Activated CD8-positive, alpha-beta memory T cell treated with anti-CD3 and anti-CD28 coated beads, Interleukin-2, amount 50 U/mL, for 1 hour (primary cell): Measurements from ENCODE around the gene RORC.
"Not testable (repeated sequence)": the region's sequence is repeated elsewhere in the genome, so short reads cannot be mapped to it uniquely, and the experiment has no call there.

Experiments
- DNase-seq: peaks from one replicate; pipeline ENCODE4 v3.0.0-alpha.2; 2020; ENCODE audit errors: extremely low read depth

Gene RORC

DNA sequence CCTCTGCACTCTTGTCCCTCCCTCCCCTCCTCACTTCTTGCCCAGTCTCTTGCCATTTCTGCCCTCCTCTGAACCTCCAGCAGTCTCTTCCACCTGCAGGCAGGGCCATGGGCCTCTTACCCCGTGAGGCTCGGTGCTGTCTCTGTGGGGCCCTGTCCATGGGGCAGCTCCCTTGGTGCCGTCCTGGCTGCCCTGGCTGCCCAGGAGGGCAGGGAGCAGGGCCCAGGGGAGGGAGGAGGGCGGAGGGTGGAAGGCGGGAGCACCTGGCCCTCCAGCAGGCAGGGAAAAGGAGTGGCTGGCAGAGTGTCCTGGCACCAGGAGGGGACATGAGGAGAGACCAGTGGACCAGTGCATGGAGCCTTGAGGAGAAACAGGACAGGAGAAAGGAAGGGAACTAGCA, at the start of gene RORC:
Gene RORC (minus strand): TSS at position 198 of the 400 bp plus-strand sequence. CDS start 38 bp downstream, at position 160.
- no peak for DNase-seq

DNA sequence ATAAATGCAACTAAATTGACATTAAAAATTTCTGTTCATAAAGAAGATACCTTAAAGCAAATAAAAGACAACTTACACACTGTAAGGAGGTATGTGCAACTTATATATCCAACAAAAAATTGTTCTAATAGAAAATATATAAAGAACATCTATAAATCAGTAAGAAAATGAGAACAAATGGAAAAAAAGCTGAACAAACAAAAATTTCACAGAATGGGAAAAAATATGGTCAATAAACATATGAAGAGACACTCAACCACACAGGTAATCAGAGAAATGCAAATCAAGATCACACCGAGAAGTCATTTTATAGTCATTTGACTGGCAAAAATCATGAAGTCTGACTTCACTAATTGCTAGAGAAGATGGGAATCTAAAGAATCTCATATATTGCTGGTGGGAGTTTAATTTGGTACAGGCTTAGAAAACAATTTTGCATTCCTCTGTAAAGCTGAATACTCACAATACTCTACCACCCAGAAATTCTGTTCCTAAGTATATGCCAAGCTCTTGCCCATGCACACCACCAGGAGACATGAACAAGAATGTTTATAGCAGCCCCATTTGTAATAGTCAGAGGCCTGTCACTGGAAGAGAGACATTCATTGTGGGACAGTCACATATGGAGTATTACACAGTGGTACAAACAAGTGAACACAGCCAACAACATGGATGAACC, 44.0 kb upstream of the RORC start:
- DNase-seq: no peak

DNA sequence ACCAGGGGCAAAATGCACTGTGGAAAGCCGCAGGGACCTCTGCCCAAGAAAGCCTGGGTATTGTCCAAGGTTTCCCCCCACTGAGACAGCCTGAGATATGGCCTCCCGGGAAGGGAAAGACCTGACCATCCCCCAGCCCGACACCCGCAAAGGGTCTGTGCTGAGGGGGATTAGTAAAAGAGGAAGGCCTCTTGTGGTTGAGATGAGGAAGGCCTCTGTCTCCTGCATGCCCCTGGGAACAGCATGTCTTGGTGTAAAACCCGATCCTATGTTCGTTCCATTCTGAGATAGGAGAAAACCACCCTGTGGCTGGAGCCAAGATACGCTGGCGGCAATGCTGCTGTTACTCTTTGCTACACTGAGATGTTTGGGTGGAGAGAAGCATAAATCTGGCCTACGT, 41.2 kb upstream of the RORC start:
- DNase-seq: not testable (repeated sequence)

DNA sequence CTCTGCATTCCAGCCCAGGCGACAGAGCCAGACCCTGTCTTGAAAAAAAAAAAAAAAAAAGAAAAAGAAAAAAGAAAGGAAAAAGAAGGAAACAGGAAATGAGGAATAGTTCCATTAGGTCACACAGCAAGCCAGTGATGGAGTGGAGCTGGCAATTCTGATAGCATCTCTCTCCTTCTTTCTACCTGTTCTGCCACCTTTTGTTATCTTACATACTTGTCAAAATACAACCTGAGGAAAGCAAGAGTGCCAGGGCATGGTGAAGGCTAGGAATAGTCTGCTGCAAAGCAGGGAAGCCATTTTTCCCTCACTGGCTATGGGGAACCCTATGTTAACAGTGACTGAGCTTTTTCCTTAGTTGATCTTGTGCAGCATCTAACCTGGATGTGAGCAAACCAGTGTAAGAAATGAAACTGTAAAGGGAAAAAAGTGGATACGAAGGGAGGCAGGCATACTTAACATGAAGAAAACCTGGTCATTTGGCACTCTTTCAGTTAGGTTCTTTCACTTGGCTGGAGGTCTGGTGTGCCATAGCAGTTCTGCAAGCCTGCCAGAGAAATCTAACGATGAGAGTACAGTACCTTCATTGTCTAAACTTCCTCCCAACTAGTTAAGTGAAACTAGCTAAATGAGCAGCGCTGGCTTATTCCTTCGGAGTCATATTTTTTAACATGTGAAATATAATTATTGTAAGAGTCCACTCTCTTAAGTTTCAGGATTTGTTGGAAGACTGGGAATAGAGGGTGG, 39.9 kb upstream of the RORC start:
- DNase-seq: no peak

DNA sequence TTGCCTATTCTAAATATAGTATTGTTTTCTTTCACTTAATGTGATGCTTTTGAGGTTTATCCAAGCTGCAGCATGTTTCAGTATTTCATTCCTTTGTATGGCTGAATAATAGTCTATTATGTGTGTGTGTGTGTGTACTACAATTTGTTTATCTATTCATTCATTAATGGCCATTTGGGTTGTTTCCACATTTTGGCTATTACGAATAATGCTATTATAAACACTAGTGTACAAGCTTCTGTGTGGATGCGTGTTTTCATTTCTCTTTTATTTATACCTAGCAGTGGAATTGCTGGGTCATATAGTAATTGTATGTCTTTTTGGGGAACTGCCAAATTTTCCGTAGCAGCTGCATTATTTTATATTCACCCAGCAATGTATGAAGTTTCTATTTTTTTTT, 36.9 kb upstream of the RORC start:
- no peak for DNase-seq

DNA sequence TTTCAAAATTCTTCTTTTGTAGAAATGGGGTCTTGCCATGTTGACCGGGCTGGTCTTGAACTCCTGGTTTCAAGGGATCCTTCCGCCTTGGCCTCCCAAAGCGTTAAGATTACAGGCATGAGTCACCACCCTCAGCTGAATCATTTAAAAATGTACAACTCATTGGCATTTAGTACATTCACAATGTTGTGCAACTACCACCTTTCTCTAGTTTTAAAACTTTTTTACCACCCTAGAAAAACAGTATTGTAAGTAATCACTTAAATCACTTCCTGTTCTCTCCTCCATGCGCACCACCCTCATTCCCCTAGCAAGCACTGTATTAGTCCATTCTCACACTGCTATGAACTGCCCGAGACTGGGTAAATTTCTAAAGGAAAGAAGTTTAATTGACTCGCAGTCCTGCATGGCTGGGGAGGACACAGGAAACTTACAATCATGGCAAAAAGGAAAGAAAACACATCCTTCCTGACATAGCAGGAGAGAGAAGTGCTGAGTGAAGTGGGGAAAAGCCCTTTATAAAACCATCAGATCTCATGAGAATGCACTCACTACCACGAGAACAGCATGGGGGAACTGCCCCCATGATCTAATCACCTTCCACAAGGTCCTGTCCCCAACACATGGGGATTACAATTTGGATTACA, 36.3 kb upstream of the RORC start:
- no peak for DNase-seq

DNA sequence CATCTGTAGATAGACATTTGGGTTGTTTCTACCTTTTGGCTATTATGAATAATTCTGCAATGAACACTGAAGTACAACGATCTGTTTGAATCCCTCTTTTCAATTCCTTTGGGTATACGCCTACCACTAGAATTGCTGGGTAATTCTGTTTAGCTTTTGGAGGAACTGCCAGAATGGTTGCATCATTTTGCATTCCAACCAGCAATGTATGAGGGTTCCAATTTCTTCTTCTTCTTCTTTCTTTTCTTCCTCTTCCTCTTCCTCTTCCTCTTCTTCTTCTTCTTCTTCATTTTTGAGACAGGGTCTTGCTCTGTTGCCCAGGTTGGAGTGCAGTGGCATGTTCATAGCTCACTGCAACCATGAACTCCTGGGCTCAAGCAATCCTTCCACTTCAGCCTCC, 35.7 kb upstream of the RORC start:
- DNase-seq: no peak

DNA sequence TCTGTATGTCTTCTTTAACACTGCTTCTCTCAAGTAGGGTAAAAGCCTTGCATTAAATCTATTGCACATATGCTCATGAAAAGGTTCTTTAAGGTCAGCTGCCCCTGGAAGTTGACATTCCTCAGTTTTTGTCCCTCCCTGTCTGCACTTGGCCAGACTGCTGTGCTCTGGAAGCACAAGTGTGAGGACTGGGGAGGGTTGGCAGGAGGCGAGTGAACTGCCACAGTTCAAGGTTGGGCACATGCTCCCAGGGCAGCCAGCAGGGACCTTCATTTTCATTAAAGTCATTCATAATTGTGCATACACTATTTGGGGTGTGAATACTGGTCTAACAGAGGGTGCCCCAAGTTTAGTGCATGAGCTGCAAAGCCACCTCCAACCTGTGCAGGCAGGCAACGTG, 32.8 kb upstream of the RORC start:
- no peak for DNase-seq

DNA sequence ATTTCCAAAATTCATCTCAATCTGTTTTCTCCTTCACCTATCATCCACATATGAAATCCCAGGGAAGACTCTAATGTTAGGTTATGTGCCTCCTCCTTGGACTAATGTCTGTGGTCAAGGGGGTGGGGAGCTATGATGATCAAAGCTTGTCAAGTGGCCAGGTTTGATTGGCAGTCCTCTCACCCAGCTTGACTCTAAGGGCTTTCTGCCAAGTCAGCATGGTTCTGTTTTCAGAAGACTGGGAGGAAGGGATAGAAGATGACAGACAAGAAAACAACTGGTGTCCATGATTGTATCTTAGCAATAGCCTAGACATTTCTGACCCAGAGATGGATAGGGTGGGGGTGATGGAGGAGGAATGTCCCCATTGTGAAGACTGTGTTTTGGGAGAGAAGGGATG, 31.0 kb upstream of the RORC start:
- no peak for DNase-seq

DNA sequence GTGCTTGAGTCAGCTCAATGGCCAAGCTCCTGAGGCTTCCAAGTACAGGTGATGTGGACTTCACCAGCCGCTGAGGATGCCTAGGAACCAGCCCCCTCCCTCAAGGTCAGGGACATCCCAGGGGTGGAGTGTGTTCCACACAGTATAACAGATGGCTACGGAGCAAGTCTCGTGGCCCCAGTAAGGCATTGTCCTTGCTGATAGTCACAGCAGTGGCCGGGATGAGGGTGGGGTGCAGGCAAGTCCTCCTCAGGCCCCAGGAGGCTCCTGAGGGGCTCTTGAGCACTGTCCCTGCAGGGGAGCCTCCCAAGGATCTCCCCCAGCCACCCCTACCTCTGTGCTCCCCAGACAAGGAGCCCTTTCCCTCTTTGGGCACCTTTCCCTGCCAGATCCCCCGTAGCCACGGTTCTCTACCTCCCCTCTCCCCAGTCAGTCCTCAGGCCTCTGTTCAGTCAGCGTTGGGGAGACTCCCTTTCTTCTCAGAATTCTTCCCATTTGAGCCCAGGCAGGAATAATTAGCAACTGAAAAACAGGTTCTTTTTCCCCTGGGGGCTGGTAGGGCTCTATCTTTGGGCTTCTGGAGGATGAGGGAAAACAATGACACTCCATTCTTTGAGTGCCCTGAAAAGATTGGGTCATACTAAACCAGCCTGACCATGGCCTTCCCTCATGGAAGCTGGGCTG, 29.0 kb upstream of the RORC start:
- no peak for DNase-seq

DNA sequence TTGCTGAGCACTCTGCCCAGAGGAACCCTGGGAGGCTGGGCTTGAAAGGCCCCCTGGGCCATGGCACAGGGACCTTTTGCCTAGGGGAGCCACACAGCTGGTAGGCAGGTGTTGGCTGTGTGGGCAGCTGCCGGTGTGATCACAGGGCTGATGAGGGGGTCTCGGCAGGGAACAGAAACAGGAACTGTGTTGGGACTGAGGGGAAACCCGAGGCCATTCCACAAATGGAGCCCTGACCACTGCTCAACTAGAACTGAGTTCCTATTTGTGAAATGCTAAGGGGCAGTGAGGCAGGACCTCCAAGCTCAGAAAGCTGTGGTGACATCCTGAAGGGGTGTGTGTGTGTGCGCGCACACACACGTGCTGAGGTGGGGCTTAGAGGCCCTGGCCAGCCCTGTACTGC, 28.3 kb upstream of the RORC start:
- DNase-seq: no peak

DNA sequence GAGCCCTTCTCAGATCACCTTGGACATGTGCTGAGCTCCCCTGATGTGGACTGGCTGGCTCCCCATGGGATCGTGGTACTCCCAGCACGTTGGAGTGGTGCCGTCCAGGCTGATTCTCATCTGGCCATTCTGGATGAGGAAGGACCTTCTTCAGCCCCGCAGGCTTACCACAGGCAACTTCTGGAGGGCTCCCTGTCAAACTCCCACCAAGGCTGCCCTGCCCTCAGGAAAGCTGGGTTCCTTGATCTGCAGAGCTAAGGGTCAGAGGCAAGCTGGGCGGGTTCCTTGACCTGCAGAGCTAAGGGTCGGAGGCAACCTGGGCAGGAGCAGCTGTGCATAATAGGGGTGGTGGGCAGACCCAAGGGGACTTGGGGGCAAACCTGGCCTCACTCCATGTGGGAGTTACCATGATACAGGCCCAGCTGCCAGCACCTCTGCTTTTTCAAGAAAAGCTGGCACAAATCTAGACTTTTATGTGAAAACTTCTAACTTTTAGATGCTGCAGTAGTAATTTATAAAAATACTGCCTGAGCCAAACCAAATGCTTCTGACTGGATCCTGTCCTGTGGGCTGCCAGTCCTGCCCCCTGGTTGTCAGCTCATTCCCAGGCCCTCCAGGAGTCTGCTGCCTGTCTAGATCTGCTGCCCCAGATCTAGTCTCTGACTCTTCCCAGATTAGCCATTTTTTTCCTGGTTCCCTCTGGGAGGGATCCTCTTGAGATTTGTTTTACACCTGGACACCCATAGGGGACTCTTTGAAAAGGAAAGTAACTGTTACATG, 27.5 kb upstream of the RORC start:
- no peak for DNase-seq

DNA sequence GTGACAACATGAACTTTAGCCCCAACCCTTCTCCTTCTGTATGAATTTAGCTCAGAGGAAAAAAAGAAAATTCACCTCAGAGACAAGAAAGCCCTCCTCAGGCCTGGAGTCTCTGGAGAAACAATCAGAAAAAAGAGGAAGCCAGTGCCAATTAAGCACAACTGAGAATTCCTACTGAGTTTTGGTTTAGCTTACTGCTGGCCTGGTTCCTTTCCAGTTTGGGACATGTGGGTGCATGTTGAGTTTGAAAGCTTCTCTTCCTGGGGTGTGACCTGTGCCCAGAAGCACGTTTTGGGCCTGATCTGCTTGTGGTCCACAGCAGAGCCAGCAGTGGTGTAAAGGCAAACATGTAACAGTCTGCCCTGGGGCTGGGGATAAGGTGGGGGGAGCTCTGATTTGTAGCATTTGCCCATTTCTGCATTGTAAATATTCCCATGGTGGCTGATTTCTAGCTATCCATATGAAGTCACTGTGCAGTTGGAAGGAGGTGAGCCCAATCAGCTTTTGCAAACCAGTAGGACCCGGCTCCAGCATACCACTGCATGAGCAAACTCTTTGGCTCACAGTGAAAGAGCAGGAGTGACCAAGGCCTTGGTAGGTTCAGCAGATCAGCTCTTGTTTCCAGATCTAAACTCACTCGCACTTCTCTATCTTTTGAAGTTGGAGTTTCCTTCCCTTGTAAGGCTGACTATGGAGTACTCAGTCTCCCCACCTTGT, 26.6 kb upstream of the RORC start:
- DNase-seq: no peak

DNA sequence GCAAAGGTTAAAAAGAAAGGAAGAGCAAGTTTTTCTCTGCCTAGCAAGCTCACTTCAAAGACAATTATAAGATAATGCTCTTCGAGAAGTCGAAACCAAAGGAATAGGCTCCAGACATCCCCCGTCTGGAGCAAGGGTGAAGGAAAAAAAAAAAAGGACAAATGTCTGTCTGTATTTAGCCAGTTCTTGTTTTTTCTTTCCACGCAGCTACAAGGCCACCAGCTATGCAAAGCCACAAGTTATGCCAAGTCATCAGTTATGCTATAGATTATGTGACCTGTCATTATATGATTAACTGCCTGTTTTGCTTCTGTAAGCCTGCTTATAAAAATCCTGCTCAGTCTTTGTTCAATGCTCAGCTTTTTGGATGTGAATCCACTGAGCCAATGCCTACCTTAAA, 24.3 kb upstream of the RORC start:
- DNase-seq: no peak

DNA sequence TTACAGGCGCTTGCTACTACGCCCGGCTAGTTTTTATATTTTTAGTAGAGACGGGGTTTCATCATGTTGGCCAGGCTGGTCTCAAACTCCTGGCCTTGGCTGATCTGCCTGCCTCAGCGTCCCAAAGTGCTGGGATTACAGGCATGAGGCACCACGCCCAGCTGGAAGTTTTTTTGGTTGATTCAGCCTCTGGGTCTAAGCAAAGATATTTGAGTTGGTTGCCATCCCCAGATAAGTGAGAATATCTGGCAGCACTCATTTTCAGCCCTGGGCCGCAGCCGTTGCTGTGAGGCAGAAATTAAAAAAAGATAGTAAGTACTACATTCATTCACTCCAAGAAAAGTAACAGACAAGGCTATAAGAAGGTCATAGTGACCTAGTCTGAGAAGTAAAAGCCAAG, 23.9 kb upstream of the RORC start:
- DNase-seq: not testable (repeated sequence)

DNA sequence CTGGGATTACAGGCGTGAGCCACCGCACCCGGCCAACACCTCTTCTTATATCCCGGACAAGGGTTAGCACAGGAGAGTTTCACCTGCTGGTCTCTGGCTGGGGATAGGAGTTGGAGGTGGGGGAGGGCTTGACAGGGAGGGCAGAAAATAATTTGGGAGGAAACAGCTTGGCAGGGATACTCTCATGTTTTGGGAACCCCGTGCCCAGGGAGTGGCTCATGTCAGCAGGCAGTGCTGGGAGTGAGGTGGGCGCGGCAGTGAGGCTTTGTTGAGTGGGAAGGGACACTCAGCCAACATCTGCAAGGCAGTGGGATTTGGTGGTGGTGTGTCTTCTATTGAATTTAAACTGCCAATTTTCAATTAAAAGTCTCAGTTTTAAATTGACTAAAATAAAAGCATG, 23.1 kb upstream of the RORC start:
- no peak for DNase-seq

DNA sequence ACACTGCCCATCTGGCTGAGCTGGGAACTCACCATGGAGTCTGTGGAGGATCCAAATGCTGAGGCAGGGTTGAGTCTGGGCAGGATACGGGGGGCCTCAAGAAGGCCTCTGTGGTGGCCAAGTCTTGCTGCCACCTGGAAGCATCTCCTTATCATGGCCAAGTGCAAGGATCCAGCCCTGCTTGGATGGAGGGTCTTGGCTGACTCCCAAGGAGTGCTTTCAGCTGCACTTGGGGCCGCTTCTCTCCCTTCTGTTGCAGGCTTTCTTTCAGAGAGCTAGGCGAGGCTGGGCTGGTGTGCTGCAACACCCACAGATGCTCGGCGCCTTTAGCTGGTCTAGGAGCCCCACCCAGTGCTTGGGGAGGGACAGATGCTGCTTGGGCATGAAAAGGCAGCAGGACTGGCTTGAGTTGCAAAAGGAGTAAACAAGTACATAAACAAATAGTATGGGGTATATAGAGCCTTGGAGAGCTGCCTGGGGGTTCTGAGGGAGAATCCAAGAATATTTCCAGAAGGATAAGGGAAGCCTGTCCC, 21.9 kb upstream of the RORC start, which contains the start of gene THEM5:
Gene THEM5 (minus strand): TSS at position 302 of the 533 bp plus-strand sequence. CDS start 147 bp downstream, at position 155.
- DNase-seq: no peak

DNA sequence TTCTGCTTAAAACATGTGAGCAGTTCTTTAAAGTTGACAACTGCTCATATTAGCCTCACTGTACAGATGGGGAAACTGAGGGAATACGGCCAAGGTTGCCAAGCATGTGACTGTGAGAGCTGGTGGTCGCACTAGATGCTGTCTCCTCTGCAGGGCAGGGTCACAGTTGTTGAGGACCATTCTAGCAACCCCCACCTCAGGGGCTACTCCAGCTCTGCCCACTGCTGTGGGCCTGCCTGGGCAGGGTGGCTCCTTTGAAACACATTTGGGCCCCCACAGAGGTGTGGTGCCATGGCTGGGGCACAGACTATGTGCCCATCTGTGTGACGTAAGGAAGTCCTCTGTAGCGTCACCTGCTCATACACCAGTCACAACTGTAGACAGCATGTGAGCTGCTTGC, 21.1 kb upstream of the RORC start:
- no peak for DNase-seq

DNA sequence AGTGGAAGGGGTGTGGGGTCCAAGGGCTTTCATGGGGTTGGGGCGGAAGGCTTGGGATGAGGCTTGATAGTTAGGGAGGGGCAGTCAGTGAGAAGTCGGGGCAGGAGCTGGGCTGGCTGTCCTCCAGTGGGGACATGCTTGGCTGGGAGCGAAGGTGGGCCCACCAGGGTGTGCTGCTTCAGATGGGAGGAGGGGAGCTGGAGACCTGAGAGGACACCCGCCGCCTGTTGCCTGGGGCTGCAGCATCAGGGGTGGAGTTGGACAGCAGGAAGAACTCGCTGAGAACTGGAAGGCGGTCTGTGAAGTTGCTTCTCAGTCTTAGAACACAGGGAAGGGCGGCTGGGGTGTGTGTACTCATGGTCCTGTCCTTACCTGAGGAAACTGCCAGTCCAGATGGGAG, 20.3 kb upstream of the RORC start:
- no peak for DNase-seq

DNA sequence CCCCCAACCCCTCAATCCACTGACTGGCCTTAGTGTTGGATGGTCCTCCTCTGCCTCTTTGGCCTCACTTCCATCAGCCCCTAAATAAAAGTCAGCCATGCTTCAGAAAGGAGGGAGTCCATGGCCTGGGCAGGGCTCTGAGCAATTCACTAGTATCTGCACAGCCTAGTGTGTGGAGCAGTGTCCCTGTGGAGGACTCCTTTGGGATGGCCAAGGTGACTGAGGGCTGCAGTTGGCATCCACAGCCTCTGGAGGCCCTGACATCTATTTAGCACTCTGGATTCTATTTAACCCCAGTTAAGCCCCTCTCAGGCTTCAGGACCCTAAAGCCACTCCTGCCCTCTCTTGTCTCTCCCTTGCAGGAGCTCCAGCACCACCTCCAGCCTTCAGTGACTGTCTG, 18.3 kb upstream of the RORC start:
- DNase-seq: no peak

DNA sequence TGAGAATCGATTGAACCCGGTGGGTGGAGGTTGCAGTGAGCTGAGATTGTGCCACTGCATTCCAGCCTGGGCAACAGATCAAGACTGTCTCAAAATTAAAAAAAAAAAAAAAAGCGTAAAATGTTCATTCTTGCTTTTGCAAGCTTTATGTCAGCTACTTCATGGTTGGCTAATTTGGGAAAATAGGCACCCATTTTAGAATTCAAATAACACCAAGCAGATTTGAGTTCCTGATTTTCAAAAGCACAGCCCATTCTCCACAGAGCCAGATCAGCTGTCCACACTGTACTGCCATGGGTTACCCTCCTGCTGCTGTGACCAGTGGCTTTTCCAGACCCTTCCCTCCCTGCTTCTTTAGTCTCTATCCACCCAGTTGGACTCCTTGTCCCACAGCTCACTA, 17.5 kb upstream of the RORC start:
- no peak for DNase-seq
